HG03045 (cell line): Measurements from ENCODE around the gene SGPL1.

ENCODE experiments used
- ATAC-seq: cut with Tn5 transposase; IDR thresholded peaks from one replicate; pipeline ENCODE4 v1.9.1; 2021; ENCODE audit warnings: mild to moderate bottlenecking, moderate library complexity; ENCODE audit not compliant: unreplicated experiment

Gene SGPL1

DNA sequence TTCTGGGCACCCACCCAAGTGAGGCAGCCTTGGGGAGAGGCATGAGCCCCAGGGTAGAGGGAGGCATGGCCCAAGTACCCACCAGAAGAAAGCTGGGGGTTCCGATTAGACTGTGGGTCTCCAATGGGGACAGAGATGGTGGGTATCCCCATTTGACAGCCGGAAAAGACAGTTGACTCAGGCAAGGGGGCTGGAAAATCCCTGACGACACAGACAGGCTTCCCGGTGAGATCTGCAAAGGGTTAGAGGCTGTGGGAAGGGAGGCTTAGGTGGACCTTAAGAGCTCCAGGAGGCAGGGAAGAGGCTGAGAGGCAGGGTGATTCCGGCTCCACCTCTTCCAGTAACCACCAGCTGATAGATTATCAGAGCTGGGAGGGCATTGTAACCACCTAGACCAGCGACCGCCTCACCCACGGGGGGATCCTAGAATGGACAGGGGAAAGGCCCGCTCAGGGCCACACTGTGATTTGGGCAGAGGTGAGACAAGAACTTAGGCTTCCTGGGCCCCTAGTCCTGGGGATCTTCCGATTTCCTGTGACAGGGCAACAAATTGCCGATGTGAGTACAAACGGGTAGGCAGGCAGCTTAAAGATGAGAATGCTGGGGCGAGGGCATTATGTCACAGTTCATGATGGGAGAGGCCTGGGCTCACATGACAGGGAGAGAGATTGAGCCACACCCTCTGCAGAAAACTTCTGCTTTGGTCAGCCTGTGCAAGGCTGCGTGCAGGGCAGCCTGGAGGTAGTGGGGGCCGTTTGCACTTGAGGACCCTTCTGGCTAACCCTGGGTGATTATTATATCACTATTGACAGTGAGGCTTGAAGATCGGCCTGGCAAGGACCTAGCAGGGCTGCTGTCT lies 36.0 kb upstream of the SGPL1 start:
- no peak for ATAC-seq

DNA sequence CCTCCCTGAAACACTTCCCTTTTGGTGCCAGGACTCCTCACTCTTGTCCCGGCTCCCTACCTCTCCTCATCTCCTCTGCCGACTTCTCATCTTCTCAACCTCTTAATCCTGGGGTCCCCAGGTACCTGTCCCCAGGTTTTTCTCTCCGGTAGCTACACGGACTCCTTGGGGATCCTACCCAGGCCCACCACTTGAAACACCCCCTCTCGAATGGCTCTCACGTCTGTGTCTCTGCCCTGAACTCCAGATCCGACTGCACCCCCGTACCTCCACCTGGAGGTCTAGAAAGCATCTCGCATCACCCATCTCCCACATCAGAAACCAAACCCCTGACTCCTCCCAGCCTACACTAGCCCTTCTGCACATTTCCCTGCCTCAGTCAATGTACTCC lies 35.4 kb upstream of the SGPL1 start:
- no peak for ATAC-seq

DNA sequence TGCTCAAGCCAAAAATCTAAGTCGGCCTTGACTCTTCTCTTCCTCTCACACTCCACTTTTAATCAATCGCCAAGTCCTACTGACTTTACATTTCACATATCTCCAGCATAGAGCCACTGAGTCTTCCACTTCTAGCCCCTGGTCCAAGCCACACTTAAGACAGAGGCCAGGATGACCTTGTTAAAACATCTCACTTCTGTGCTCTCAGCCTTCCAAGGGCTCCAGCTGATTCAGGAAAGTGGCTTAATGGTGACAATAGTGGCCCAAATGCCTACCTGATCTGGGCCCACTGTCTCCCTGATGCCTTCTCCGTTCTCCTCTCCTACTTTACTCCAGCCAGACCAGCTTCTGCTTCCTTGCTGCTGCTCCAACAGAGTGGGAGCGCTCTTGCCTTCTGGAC lies 35.0 kb upstream of the SGPL1 start:
- no peak for ATAC-seq

DNA sequence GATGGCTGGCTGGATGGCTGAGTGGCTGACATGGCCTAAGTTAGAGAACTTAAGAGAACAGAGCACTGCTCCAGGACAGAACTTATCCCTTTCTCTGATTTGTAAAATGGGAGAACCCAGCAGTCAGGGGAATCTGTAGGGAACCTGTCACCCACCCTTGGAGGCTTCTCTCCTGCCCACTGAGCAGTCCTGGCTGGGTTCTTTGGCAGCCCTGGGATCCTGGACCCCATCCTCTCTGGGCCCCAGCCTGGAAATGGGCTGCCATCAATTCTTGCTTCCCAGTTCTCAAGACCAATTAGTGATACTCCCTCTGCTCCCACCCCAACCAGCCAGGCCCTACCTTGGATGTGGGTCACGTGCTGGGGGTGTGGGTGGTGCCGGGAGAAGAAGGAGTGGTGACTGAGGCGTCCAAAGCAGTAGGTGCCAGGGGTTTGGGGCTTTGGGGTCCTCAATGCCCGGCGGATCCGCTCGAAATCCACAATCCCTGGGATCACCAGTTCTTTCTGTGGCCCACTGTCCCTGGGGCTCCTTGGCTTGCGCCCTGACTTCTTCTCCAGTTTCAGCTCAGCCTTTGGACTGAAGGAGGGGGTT lies 34.2 kb upstream of the SGPL1 start:
- no peak for ATAC-seq

DNA sequence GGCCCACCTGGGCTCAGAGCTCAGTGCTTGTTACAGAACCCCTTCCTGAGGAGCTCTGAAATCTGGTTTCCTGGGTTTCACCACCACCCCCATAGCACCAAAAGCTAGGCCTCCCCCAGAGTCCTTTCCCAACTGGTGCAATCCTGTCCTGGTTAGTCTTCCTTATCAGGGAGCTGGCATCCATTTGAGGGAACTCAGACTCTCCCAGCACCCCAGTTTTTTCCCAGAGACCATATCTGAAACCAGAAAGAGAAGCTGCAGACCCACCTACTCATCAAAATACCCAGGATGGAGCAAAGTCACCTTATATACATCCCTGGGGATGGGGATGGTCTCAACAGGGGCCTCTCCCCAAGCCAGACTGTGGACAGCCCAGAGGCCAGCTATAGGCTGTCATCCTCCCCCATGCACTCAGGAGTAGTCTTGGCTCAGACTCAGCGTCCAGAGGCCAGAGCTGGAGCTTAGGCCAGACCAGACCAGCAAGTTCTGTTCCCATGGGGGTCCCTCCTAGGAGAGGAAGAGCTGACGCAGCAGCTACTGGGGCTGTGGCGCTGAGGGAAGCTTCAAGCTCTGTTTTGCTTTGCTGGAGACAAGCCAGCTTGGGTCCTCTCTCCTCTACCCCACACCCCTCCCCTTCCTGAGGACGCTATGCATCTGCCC lies 33.5 kb upstream of the SGPL1 start:
- no peak for ATAC-seq

DNA sequence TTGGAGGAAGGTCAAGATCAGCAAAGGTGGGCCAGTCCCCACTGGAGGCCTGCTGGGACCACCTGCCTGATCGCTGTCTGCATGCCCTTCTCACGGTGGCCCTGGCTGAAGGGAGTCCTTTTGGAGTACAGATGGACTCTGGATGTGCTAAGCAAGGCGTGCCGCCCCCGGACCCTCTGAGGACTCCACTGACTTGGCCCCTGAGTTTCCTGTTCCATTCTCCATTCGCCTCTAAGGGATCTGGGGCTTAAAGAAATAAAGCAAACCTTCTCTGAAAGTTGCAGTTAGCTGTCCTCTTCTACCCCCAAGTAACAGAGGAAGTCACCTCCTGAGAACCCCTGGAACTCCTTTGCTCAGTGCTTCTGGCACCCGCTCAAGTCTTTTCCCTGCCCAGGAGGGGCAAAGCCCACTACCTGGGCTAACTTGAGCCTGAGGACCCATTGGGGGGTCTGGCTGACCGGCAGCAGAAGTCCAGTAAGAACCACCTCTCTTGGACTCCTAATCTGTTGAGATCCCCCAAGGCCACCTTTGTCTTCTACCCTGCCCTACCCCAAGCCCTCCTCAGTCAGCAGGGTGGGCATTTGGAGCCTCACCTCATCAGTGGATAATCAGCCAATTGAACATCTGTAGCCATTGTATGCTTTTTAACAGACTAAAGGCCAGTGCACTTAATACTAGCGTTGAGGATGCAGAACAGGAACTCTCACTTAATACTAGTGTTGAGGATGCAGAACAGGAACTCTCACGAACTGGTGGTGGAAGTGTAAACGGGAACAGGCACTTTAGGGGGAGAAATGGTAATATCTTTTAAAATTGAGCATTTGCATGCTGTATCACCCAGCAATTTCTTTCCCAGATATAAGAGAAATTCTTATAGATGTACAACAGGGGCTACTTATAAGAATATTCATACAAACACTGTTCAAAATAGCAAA lies 32.7 kb upstream of the SGPL1 start:
- ATAC-seq: no peak

DNA sequence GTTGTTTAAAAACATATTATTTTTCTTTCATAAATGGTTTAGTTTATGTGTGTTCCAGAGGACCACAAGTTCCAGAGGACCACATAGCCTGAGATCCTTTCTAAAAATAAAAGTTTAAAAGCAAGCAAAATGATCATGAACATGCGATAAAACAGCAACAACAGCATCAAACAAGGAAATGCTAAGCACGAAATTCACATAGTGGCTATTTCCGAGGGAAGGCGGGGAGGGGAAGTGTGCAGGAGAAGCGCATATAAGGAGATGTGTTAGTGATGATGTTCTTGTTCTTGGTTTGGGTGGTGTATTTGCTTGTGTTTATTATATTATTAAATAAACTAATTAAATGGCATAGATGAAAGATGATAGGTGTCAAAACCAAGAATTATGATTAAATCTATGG lies 31.7 kb upstream of the SGPL1 start:
- no peak for ATAC-seq

DNA sequence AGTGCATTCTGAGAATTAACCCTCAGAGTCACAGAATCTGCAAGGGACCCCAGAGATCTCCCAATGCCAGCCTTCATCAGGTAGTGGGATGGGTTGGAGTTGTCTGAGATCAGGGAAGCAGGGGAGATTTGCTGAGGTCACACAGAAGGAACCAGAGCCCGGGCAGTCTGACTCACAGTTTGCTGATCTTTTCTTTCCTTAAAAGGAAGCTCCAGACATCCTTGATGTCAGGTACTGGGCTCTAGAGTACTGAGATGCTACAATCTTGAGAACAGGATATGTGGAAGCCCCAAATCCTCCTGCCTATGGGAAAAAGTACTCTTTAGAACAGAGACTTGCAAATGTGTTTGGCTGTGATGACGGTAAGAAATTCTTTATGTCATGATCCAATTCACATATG lies 31.3 kb upstream of the SGPL1 start:
- no peak for ATAC-seq

DNA sequence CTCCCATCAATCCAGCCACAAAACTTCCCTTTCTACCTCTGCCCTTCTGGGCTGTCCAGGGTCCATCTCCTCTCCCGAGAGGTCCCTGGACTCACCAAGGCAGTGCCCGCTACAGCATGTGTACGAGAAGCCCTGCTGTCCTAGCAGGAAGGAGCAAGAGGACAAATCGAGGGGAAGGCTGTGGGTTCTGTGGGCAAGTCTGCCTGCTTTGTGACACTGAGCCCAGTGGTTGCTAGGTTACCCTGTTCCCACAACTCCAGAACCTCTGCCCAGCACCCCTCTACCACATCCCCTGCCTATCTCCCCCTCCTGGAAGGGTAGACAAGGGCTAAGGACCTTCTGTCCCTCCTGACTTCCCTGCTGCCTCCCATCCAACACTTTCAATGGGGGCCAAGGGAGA lies 30.6 kb upstream of the SGPL1 start, which contains the start of gene TBATA:
Gene TBATA, minus strand, starts transcription at position 188 of the 400 bp plus-strand sequence. CDS start 1,998 bp downstream, outside the sequence.
- no peak for ATAC-seq

DNA sequence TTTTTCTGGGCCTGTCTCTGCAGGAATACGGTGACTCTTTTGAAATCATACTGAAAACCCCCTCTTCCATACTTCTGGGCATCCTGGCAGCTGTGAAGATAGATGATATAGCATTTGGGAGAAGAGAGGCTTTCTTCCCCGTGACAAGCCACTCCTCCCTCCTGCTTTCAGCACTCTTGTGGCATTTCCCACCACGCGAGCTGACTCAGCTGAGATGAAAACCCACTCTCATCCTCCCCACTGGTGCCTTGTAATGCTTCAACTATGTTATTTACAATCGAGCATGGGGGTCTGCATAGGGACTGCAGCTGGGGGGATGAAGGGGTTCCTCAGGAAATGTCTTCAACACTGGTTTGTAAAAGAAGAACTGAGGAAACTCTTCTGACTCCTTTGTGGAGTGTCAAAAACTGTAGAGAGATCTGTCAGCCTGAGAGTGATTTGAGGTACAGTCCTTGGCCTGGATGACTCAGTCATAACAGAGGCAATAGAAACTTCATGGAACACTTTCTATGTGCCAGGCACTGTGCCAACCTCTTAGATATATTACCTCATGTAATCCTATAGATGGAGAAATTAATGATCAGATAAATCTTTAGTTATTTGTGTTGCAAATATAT lies 28.8 kb upstream of the SGPL1 start:
- ATAC-seq: no peak

DNA sequence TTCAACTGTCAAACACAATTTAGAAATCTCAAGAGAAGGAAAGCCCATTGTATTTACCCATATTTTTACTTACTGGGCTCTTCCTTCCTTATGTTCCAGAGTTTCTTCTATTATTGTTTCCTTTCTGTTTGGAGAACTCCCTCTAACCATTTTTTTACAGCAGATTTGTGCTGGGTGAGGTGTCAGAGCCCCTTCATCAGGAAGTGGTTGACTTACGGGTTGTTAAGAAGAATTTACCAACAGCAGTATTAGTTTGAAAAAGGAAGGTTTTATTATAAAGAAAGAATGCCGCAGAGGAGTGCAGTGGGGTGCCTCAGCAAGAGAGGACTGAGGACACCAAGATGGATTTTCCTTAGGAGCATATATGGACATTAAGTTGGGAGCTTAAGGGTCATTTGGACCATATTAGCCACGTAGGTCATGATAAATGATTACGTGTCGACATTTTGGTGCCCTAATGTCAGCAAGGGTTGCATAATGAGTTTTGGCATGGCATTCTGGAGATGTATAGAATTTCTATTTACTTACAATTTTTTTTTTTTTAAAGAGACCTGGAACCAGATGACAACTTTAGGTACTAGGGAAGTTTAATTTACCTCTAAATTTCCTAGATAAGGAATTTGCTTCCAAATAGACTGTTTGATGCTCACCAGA lies 24.2 kb upstream of the SGPL1 start:
- ATAC-seq: no peak

DNA sequence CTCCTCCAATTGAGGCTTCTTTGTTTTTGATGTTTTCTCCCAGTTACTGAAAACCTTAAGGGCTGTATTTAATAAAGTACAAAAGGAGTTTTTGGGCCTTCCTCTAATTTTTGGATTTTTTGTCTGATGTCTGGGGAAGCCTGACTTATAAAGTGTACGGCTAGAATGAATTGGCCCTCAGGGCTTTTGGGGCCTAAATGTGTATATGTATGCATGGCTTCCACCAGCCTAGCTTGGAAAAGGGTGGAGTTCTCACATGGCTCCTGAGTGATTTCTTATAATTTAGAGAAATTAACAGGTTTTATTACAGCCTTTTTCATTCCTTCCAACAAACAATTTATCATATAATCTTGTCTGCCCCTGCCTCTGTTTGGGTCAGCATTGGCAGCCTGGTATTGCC lies 20.1 kb upstream of the SGPL1 start:
- no peak for ATAC-seq

DNA sequence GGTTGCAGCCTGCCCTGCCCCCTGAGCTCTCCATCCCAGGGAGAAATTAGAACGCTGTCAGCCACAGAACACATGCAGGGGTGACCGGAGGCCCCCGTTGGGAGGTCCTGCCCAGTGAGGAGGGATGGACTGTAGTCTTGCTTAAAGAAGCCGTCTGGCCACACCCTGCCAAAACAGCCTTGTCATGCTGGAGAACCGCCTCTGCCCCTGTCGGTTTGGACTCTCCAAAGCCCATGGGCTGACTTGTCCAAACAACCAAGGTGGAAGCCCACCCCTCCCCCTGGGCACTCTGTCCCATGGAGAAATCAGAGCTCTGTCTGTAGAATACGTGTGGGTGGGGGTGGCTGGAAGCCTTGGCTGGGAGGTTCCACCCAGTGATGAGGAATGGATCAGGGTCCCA lies 17.9 kb upstream of the SGPL1 start:
- ATAC-seq: no peak

DNA sequence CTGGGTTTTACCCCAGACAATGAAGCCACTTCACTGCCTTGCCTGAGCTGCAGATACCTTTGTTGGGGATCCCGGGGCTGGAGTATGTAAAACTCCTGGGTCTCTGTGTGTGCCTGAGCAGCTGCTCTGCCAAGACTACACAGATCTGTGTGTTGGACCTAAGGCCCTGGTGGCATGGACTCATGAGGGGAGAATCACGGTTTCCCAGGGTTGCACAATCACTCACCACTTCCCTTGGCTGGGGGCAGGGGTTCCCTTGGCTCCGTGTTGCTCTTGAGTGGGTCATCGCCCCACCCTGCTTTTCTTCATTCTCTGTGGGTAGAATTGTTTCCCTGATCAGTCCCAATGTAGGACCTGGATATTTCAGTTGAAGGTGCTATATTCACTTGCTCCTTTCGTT lies 16.6 kb upstream of the SGPL1 start:
- no peak for ATAC-seq

DNA sequence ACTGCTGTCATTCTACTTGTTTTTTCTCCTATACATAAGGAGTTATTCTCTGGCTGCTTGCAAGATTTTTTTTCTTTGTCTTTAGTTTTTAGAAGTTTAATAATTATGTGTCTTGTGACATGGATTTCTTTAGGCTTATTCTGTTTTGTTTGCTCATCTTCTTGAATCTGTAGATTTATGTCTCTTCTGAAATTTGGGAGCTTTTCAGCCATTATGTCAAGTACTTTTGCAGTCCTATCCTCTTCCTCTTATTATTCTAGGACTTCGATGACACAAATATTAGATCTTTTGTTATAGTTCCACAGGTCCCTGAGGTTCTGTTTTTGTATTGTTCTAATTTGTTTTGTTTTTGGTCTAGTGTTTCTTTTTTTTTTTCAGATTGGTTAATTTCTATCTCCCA lies 13.9 kb upstream of the SGPL1 start:
- ATAC-seq: no peak

DNA sequence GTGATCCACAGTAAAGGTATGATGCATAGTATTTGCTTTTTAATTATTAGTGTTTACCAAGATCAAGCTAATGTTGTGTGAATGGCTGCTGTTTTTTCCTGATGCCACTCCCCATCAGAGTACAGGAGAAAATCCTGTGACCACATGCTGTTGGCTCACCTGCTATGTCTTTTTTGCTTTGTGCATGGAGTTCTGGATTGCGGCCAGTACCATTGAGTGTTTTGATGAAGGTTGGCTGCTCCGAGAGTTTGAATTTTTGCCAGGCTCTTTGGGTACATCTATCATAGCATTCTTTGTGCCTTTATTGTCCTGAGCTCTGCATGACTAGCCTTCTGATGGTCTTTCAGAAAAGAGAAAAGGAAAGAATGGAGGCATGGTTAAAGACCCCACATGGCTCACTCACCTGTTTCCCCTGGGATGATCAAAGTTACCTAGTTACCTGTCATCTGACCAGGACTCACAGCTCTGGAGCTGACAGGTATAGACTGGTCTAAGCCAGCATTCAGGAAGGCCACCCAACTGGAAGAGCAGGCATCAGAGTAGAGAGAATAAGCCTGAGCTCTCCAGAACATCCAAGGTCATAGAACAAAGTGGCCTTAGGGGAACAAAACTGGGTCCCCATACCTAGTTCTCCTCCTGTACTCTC lies 11.8 kb upstream of the SGPL1 start:
- no peak for ATAC-seq

DNA sequence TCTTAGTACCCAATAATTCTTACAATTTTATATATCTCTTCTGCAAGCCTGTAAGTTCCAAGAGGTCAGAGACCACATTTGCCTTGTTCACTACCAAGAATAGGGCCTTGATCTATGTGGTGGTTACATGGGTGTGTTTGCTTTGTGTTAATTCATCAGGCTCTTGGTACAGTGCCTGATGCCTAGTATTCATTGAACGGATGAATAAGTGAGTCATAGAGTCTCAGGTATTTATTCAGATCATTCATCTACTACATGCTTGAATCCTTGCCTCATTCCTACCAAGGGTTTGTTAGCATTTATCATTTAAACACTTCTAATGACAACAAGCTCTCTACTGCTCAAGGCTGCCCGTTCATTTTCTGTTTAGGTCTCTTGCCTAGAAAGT lies 11.3 kb upstream of the SGPL1 start:
- ATAC-seq: no peak

DNA sequence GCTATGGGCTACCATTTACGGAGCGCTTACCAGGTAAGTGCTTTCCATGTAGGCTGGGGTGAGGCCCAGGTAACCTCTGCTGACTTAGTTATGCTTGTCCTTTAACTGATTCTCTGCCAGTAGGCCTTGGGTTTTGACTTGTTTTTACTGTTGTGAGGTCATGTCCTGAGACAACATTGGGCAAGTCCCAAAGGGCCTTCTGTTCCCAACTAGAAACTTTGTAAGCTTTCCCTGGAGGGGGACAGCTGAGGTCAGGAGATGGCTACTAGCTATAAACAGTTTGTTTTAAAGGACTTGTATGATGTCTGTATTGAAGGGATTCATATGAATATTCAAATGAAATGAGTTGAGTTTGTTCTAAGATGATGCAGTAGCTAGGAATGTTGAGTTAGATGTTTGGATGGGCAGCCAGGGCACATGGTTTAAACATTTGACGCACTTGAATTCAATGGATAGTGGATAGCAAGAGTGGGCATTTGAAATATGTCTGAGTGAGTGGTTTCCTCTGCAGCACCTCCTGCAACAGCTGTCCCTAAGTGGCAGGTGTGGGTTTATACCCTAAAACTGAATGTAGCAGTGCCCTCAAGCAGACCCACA lies 10.0 kb upstream of the SGPL1 start:
- ATAC-seq: no peak

DNA sequence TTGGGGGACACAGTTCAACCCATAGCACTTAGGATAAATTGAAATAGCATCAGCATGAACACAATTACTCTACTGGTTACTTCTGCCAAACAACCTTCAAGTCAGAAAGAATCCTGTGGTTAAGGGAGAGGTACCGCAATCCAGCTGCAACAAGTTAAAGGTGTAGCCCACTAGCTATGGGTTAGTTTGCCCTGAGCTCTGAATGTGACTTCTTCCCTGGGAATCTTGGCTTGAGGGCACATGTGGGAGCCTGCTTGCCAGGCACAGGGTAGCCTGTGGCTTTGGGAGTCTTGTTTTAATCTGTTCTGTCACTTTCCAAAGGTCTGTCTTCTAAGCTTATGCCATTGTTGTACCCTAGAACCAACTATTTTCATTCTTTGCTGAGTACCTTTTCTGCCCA lies 8.9 kb upstream of the SGPL1 start:
- no peak for ATAC-seq
